ENCODE data around the gene IRF2BP2.

The IRF2BP2 gene

GRCh38 chr1:234612352-234613127, 2.6 kb upstream of the IRF2BP2 start:
- DNase-seq (ENCODE audit: low spot score): peak; percentile 97

DNA sequence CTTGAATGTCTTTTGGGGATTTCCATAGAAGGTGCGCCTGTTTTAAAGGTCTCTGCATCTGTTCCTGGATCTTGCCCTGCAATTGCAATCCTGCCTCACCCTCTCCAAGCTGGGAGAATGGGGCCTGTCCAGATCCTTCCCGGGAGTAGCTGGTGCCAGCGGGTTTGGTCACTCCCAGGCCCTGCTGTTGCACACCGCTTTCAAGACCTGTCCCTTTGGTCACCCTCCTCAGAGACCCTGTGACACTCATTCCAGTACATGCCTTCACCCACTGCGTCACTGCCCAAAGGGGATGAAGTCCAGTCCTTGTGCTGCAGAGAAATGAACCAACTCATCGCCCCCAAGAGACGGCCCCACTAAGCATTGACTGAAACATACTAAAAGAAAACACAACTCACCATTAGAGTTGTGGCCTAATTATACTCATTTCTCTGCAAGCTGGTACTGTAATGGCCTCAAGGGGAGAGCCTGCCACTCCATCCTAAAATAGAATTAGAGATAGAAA, 1.9 kb upstream of the IRF2BP2 start:
- peak; percentile 71 for DNase-seq (ENCODE audit: low spot score)

DNA sequence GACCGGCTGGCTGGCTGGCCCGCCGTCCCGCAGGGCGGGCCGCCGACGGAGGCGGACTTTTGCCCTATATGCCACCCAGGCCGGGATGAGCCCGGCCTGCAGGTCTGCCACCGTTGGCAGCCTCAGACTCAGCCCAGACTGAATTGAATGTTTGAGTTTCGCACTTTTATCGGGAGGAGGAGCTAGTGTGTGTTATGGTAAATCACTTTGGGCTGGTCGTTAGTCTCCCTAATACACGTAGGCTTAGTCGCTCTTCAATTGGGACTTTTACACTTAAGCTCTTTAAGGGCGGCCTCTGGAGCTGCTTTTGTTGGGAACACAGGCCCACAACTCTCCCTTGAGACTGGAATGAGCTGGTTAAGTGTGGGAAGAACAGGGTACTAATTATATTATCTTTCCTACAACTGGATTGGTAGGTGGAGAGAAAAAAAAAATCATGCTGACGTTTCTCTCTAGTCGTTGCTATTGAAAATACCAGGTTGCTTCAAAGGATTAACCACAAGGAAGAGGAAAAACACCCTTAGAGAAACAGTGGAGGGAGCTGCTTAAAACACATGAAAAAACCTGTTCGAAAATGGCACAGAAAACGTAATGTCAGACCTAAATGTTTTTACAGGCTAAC, 1.4 kb upstream of the IRF2BP2 start:
- DNase-seq (ENCODE audit: low spot score): peak; percentile 84

DNA sequence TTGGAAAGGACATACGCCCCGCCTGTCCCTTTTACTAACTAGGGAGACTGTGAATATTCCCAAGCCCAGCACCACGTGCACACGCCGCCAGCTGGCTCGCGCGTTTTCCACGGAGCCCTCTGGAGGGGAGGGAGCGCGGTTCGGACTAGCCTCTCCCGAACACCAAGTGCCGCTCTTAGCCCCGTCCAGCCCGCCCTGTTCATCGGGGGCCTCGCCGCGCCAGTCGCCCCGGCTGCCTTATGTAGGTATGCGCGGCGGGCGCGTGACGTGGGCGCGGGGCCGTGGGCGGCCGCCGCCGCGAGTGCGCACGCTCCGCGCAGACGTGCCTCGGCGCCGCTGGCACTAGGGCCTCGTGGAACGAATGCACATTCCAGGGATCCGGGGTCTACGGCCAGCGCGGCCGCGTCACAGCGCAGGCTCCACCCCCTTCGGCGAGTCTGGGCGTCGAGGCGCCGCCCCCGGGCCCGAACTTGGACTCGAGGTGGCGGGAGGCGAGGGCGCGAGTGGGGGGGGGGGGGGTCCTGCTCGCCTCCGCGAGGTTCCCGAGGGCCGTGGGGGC, 767 bp upstream of the IRF2BP2 start:
- peak; percentile 96 for DNase-seq (ENCODE audit: low spot score)

DNA sequence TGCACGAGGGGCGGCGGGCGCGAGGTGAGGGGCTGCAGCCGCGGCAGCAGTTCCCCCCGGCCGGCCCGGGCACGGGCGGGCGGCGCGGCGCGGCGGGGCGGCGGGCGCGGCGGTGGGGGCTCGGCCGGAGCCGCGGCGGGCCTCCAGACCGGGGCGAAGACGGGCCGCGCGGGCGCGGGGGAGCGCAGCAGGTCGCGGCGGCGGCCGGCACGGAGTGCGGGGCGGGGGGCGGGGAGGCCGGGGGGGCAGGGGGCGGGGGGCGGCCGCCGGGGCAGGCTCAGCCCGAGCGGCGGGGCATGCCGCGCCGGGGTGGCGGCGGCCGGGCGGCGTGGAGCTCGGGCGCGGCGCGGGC, 311 bp downstream of the IRF2BP2 start:
- DNase-seq (ENCODE audit: low spot score): no peak

- peak; percentile 26 for DNase-seq (ENCODE audit: low spot score)
Observed at GRCh38 chr1:234608911-234609690, 877 bp downstream of the IRF2BP2 start.

DNA sequence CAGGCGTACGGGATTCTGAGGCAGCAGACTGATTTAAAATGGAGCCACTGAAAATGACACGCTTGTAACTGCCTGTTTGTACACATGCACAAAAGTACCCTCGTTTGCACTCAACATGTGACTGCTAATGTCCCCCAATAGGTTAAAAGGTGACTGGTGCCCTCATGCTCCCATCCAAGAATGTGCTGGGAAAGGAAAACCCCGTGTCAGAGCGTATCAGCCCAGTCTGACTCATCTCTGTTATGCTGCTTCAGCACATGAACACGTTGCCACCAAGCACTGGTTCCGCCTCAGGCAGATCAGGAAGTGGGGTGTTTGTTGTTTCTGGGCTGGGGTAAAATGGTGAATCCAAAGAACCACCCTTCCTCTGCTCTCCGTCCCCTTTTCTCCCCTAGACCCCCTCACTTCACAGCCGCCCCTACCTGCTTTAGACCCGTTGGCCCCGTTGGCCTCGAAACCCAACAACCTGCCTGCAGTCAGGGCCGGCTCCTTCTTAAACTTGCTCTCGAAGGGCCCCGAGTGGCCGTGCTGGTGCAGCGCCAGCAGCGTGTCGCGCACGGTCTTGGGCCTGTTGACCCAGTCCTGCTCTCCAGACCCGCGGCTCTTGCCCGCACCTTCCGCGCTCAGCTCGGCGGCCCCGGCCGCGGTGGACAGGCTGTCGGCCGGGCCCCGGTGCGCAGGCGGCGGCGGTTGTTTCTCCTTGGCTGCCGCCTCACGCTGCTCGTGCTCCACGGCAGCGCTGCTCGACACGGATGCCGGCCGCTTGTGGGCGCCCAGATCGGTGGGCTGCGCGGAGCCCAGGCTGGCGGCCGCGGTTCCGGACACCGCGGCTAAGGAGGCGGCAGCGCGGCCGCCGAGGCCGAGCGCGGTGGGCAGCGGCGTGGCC, 1.7 kb downstream of the IRF2BP2 start:
- DNase-seq (ENCODE audit: low spot score): peak; percentile 86

DNA sequence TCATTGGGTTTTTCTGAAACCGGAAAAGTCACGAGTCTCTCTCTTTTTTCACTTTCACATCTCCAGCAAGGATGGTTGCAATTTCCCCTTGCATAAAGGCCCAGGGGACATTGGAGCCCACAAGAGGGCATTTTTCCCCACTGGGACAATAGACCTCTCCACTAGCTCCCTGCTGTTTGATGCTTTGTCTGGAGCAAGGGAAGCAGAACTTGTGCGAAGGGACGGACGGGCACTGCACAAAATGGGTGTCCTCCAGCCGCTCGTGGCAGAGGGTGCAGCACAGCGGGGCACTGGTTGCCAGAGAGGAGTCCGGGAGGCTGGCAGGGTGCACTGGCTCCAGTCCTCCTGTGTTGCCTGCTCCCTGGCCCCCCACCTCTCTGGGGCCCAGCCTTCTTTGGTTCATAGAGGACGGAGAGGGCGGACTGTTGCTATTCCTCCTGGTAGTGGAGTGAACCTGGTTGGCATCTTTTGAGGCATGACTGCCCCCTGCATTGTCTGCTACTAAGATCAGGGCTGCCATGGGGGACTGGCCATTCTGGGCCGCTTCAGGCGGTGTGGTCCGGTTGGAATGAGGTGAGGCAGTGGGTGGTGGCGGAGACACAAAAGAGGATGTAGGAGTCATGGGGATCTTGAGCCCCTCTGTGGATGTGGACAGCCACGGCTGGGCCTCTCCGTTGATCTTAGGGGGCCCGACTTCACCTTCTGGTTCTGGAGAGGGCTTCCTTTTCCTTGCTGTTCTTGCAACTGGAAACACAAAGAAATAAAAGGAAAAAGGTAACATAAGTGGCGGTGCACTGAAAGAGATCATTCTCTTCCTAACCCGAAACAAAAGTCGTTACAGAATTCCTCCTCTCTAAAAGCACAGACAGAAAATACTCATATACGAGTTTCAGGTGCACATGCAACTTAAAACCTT, 2.6 kb downstream of the IRF2BP2 start:
- DNase-seq (ENCODE audit: low spot score): peak; percentile 85

- no peak for DNase-seq (ENCODE audit: low spot score)
Observed at GRCh38 chr1:234606784-234607108, 3.2 kb downstream of the IRF2BP2 start.

DNA sequence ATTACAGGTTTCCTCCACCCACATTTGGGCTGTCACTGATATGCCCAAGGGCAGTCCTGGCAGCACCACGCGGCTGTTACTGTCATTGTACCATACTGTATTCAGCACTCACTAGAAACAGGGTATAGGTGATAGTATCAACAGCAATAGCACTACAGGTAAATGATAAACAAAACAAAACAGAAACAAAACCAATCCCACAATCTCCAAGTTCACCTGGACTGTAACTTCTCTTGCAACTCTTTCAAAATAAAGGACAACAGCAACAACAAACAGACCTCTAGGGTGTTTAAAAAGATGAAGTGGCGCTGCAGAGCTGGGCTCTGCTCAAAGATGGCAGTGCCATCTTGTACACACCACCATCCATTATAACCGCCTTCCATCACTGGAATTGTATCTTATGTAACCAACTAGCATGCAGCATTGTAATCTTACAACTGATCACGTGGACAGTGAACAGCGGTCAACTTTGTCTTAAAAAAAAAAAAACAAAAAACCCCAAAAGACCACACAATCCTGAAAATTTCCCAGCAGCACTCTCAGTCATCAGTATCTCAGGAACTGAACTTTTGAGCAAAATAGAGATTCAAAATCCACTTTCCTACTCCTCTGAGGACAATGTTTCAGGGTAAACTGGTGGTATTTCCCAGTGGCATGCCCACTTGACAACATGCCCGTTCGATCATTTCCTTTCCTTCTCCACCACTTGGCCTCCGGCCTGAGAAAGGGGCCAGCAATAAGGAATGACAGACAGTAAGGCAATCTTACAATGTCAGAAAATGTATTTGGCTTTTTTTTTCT, 3.8 kb downstream of the IRF2BP2 start:
- DNase-seq (ENCODE audit: low spot score): peak; percentile 80

DNA sequence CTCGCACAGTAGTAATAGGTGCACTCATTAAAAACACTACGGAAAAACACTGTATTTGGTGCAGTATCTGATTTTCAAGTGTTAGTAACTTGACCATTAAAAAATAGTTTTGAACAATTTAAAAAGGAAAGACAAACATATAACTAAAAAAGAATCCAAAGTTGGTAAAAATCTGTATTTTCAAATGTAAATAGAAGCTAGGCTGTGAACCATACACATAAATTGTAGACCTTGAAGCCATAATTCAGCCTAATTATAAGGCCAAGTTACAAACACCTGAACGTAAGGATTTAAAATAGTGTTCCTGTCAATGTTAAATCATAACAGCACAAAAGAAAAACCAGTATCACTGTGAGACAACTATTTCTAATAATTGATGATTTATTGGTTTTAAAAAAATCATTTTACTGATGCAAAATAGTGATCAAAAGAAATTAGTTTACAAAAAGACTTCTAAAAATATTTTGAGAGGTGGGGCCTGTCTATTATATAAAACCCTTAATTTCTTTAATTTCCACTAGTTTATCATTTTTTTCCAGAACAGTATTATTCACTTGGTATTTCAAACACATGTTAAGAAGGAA, 4.5 kb downstream of the IRF2BP2 start:
- no peak for DNase-seq (ENCODE audit: low spot score)

GRCh38 chr1:234604495-234605398, 5.2 kb downstream of the IRF2BP2 start:
- DNase-seq (ENCODE audit: low spot score): peak; percentile 61

- peak; percentile 57 for DNase-seq (ENCODE audit: low spot score)
Observed at GRCh38 chr1:234603221-234604204, 6.5 kb downstream of the IRF2BP2 start.

DNA sequence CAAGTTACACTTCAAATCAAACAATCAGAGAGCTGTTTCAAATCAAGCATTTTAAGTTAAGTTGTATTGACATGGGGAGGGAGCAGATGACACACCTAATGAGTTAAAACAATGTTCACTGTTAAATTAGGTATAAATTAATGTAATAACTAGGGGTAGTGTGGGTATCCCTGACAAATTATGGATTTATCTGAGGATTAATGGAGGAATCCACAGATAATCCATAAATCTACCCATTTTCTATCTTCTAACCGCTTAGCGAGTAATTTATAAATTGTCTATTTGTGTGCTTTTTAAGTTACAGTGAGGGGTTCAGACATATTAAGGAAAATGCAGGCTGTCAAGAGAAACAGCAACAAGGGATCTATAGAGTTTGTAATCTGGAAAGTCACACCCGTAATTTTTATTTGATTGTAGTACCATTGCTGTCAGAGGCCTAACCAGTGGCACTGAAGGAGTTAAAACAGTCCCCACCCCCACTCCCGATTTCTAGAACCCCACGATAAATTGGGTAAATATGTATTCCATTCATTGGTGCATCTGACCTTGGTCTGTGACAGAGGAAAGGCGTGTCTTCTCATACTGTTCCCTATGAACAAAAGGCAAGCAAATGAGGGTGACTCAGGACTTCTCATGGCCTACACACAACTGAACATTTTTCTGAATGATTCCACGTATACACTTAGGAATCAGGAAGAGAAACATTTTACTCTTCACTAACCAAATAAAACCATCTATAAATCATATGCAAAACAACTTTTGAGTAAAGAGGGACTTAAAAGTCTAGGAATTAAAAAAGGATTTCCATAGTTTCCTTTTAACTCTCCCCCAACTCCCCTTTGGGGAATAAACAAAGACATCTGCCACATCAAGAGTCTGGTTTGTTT, 7.4 kb downstream of the IRF2BP2 start:
- DNase-seq (ENCODE audit: low spot score): peak; percentile 76

DNA sequence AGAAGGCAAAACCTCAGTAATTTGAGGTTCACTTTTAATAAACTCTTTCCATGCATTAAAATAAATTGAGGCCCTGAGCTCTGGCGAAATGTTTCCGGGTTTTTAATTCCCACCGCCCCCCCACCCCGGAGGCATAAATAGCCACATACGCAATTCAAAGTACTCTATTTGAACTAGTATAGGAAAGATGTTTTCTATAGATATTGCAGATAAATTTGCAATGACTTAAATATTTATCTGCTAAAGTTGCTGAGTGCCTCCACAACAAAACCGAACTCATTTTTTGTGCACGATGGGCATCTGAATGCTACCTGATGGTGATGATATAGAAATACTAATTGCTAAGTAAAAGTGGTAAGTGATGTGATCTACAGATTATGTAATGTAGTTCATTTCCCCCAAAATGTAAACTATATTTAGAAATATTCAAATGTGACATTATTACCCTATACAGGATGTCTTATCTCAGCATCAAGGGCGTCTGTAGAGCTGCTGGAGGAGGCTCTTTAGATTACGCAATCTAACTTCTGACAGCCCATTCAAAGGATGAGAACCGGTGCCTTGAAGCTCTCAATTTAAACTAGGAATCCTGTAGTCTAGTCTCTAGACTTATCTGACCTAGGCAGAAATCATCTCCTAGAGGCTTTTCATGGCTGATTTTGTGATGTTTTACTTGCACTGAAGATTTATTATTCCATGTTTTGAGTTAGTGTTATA, 8.5 kb downstream of the IRF2BP2 start:
- DNase-seq (ENCODE audit: low spot score): peak; percentile 46
